Neuron (in vitro differentiated cells): ENCODE data around the gene PRR5L.
A peak's percentile ranks its signal among the peaks of the same experiment; 100 is the strongest.

Experiments used
- H2AFZ ChIP-seq: one replicate; pipeline ENCODE4 v1.6.1; 2013; ENCODE audit warnings: low read depth, mild to moderate bottlenecking, inconsistent platforms, low read length, moderate library complexity
- H3K27me3 ChIP-seq: one replicate; pipeline ENCODE4 v1.6.1; 2013; ENCODE audit warnings: low read length; ENCODE audit not compliant: insufficient read depth
- H3K36me3 ChIP-seq: one replicate; pipeline ENCODE4 v1.6.1; 2013; ENCODE audit warnings: low read length; ENCODE audit not compliant: insufficient read depth
- H3K4me1 ChIP-seq: one replicate; pipeline ENCODE4 v1.6.1; 2013; ENCODE audit warnings: low read length; ENCODE audit not compliant: insufficient read depth
- H3K4me3 ChIP-seq: 2 replicates; pipeline ENCODE4 v1.5.1; 2013; ENCODE audit warnings: mild to moderate bottlenecking, low read length, moderate library complexity
- H3K9me3 ChIP-seq: one replicate; pipeline ENCODE4 v1.6.1; 2013; ENCODE audit warnings: low read length

The PRR5L gene

GRCh38 chr11:36342327-36342726 is 46.2 kb downstream of the PRR5L start:
- peaks cover 22% of the 10 kb centered on the region for H3K4me1 ChIP-seq
- no peak overlapping the region for H2AFZ ChIP-seq
- H3K36me3 ChIP-seq, result no peaks in the 10 kb centered on the region
- no peak overlapping the region for H3K4me3 ChIP-seq
- no peaks in the 10 kb centered on the region for H3K27me3 ChIP-seq
- no peaks in the 10 kb centered on the region for H3K9me3 ChIP-seq

- H3K27me3 ChIP-seq, result no peaks in the 10 kb centered on the region
- no peaks in the 10 kb centered on the region for H3K9me3 ChIP-seq
- H2AFZ ChIP-seq, result peak overlapping the region; percentile 13
- peaks cover 22% of the 10 kb centered on the region for H3K4me1 ChIP-seq
- no peak overlapping the region for H3K4me3 ChIP-seq
- H3K36me3 ChIP-seq, result no peaks in the 10 kb centered on the region
Observed at GRCh38 chr11:36343436-36343835, 47.3 kb downstream of the PRR5L start.

- Histone ChIP-seq H3K4me3 (no peak overlapping the region), H3K27me3 (no peaks in the 10 kb centered on the region), H2AFZ (no peak overlapping the region), H3K36me3 (no peaks in the 10 kb centered on the region), H3K9me3 (no peaks in the 10 kb centered on the region), H3K4me1 (peaks cover 18% of the 10 kb centered on the region)
Observed at GRCh38 chr11:36345084-36345511, 49.0 kb downstream of the PRR5L start.

- Histone ChIP-seq H3K27me3 (no peaks in the 10 kb centered on the region), H3K9me3 (no peaks in the 10 kb centered on the region), H3K4me3 (no peak overlapping the region), H2AFZ (no peak overlapping the region), H3K36me3 (no peaks in the 10 kb centered on the region), H3K4me1 (peaks cover 14% of the 10 kb centered on the region)
Observed at GRCh38 chr11:36345535-36346141, 49.5 kb downstream of the PRR5L start.

- no peak overlapping the region for H2AFZ ChIP-seq
- H3K9me3 ChIP-seq, result no peaks in the 10 kb centered on the region
- H3K36me3 ChIP-seq, result no peaks in the 10 kb centered on the region
- no peaks in the 10 kb centered on the region for H3K27me3 ChIP-seq
- H3K4me3 ChIP-seq, result no peak overlapping the region
- H3K4me1 ChIP-seq, result peaks cover 14% of the 10 kb centered on the region
Observed at GRCh38 chr11:36346562-36347383, 50.7 kb downstream of the PRR5L start.

- no peak overlapping the region for H2AFZ ChIP-seq
Observed at GRCh38 chr11:36347384-36347906, 51.4 kb downstream of the PRR5L start.

GRCh38 chr11:36349351-36350136 is 53.5 kb downstream of the PRR5L start:
- Histone ChIP-seq H3K4me1 (peaks cover 2% of the 10 kb centered on the region), H3K36me3 (no peaks in the 10 kb centered on the region), H3K4me3 (no peak overlapping the region), H3K27me3 (no peaks in the 10 kb centered on the region), H3K9me3 (no peaks in the 10 kb centered on the region), H2AFZ (no peak overlapping the region)

More at GRCh38 chr11:36347384-36347906, 51.4 kb downstream of the PRR5L start:
- Histone ChIP-seq H3K27me3 (no peaks in the 10 kb centered on the region), H3K4me1 (peaks cover 14% of the 10 kb centered on the region), H3K36me3 (no peaks in the 10 kb centered on the region), H3K9me3 (no peaks in the 10 kb centered on the region), H3K4me3 (no peak overlapping the region)

GRCh38 chr11:36350137-36350513 is 54.0 kb downstream of the PRR5L start:
- Histone ChIP-seq H3K4me1 (peaks cover 2% of the 10 kb centered on the region), H3K36me3 (no peaks in the 10 kb centered on the region), H3K9me3 (no peaks in the 10 kb centered on the region), H3K4me3 (no peak overlapping the region), H3K27me3 (no peaks in the 10 kb centered on the region), H2AFZ (no peak overlapping the region)

GRCh38 chr11:36352922-36353321 is 56.8 kb downstream of the PRR5L start:
- no peaks in the 10 kb centered on the region for H3K36me3 ChIP-seq
- no peak overlapping the region for H2AFZ ChIP-seq
- no peaks in the 10 kb centered on the region for H3K27me3 ChIP-seq
- H3K4me1 ChIP-seq, result peaks cover 2% of the 10 kb centered on the region
- H3K9me3 ChIP-seq, result no peaks in the 10 kb centered on the region
- H3K4me3 ChIP-seq, result no peak overlapping the region

GRCh38 chr11:36354221-36355003 is 58.3 kb downstream of the PRR5L start:
- no peak overlapping the region for H3K4me3 ChIP-seq
- peaks cover 2% of the 10 kb centered on the region for H3K4me1 ChIP-seq
- no peak overlapping the region for H2AFZ ChIP-seq
- no peaks in the 10 kb centered on the region for H3K9me3 ChIP-seq
- H3K27me3 ChIP-seq, result no peaks in the 10 kb centered on the region
- H3K36me3 ChIP-seq, result no peaks in the 10 kb centered on the region

- H3K9me3 ChIP-seq, result no peaks in the 10 kb centered on the region
- H3K4me3 ChIP-seq, result no peak overlapping the region
- H3K36me3 ChIP-seq, result no peaks in the 10 kb centered on the region
- no peaks in the 10 kb centered on the region for H3K27me3 ChIP-seq
- H2AFZ ChIP-seq, result no peak overlapping the region
- no peaks in the 10 kb centered on the region for H3K4me1 ChIP-seq
Observed at GRCh38 chr11:36356201-36356600, 60.1 kb downstream of the PRR5L start.

GRCh38 chr11:36357831-36358230 is 61.7 kb downstream of the PRR5L start:
- Histone ChIP-seq H2AFZ (no peak overlapping the region), H3K4me1 (peaks cover 14% of the 10 kb centered on the region), H3K36me3 (no peaks in the 10 kb centered on the region), H3K27me3 (no peaks in the 10 kb centered on the region), H3K9me3 (no peaks in the 10 kb centered on the region), H3K4me3 (no peak overlapping the region)
